Keratinocyte (primary cell): ENCODE data around the gene NHLH2. TPM values are rescaled to one million over a fixed set of nuclear protein-coding genes. Genes with fewer than 3 reads are reported as not detected.

Source experiments
- DNase-seq: peaks from one replicate; pipeline ENCODE4 v3.0.0-alpha.2; 2011; ENCODE audit warnings: low read depth, missing footprints, low spot score
- FAIRE-seq: peaks from 2 replicates; lab custom pipeline; 2011; peaks lifted over from hg19 to GRCh38; lab: Jason Lieb, UNC
- H2AFZ ChIP-seq: 2 replicates; pipeline ENCODE4 v1.6.0; 2012; ENCODE audit warnings: low read length, control low read depth, inconsistent platforms; ENCODE audit not compliant: control insufficient read depth
- H3K27ac ChIP-seq: 2 replicates; pipeline ENCODE4 v1.5.1; 2011; ENCODE audit warnings: low read length; ENCODE audit not compliant: control insufficient read depth, insufficient read depth
- H3K27me3 ChIP-seq: 3 replicates; pipeline ENCODE4 v1.6.0; 2011; ENCODE audit warnings: low read length; ENCODE audit not compliant: control insufficient read depth, insufficient read depth; ENCODE audit errors: extremely low read depth
- H3K36me3 ChIP-seq, 2 experiments: 2 replicates in 1 of 2; 3 replicates in 1 of 2; pipeline ENCODE4 v1.5.1; 2011; ENCODE audit warnings: low read length in 2 of 2, mild to moderate bottlenecking in 1 of 2; ENCODE audit not compliant: control insufficient read depth in 2 of 2, insufficient read depth in 2 of 2; ENCODE audit errors: extremely low read depth in 1 of 2
- H3K4me1 ChIP-seq: 3 replicates; pipeline ENCODE4 v1.5.1; 2011; ENCODE audit warnings: low read length; ENCODE audit not compliant: control insufficient read depth, insufficient read depth; ENCODE audit errors: extremely low read depth
- H3K4me2 ChIP-seq: 3 replicates; pipeline ENCODE4 v1.6.0; 2011; ENCODE audit warnings: low read depth, low read length; ENCODE audit not compliant: control insufficient read depth, insufficient read depth; ENCODE audit errors: extremely low read depth
- H3K4me3 ChIP-seq, 3 experiments: fragments of 200-600 bp in 1 of 3; sonication (generic) in 1 of 3; 2 replicates in 2 of 3; 3 replicates in 1 of 3; pipeline ENCODE4 v1.5.1; 2011 to 2016; ENCODE audit warnings: low read length in 3 of 3, mild to moderate bottlenecking in 3 of 3, control low read depth in 2 of 3, inconsistent platforms in 1 of 3, low read depth in 1 of 3, mixed read lengths in 1 of 3, mixed run types in 1 of 3, moderate library complexity in 1 of 3; ENCODE audit not compliant: control insufficient read depth in 2 of 3, insufficient read depth in 2 of 3; ENCODE audit errors: extremely low read depth in 1 of 3
- H3K79me2 ChIP-seq: 2 replicates; pipeline ENCODE4 v1.6.0; 2012; ENCODE audit warnings: low read length; ENCODE audit not compliant: control insufficient read depth, insufficient read depth
- H3K9ac ChIP-seq: 3 replicates; pipeline ENCODE4 v1.6.0; 2011; ENCODE audit warnings: low read length; ENCODE audit not compliant: control insufficient read depth, insufficient read depth; ENCODE audit errors: extremely low read depth
- H3K9me1 ChIP-seq: 3 replicates; pipeline ENCODE4 v1.6.0; 2011; ENCODE audit warnings: low read length; ENCODE audit not compliant: control insufficient read depth, insufficient read depth; ENCODE audit errors: extremely low read depth
- H3K9me3 ChIP-seq: 2 replicates; pipeline ENCODE4 v1.5.1; 2012; ENCODE audit warnings: low read depth, low read length; ENCODE audit not compliant: control insufficient read depth
- H4K20me1 ChIP-seq: 3 replicates; pipeline ENCODE4 v1.6.0; 2011; ENCODE audit warnings: low read length; ENCODE audit not compliant: control insufficient read depth, insufficient read depth; ENCODE audit errors: extremely low read depth
- EZH2 ChIP-seq: IDR thresholded peaks from one replicate; pipeline ENCODE4 v1.6.1; 2012; ENCODE audit warnings: inconsistent platforms, mild to moderate bottlenecking, low read length, moderate library complexity
- dilution Hi-C: fragments of 300-500 bp; cut with MboI; formaldehyde crosslinking; loops from one replicate; pipeline ENCODE4 v1.7.0; 2020; ENCODE audit warnings: low sequenced_read_pairs; ENCODE audit not compliant: extremely low pct_ligation_motif_present
- polyA plus RNA-seq, 5 experiments: library from polyadenylated mRNA; depleted of rRNA in 3 of 5; stranded (reverse) in 3 of 5; stranded (forward) in 1 of 5; unstranded in 1 of 5; fragments of >200 nt; gene quantifications; 1 replicate in 1 of 5; 2 replicates in 3 of 5; 3 replicates in 1 of 5; pipeline versions ENCODE4 v1.2.1 to v1.2.3, GENCODE V29; 2011 to 2012; ENCODE audit warnings: missing spikeins in 2 of 5, low read depth in 1 of 5, low replicate concordance in 1 of 5
- TF ChIP-seq, protein P1 (sequence below), 3 experiments: IDR thresholded peaks in 1 of 3; conservative IDR thresholded peaks in 1 of 3; optimal IDR thresholded peaks in 1 of 3; 2 replicates in 2 of 3; 3 replicates in 1 of 3; pipeline versions ENCODE3 to v1.5.1; 2011; ENCODE audit warnings: low read length in 3 of 3, mild to moderate bottlenecking in 3 of 3, moderate library complexity in 2 of 3, control low read depth in 1 of 3, inconsistent platforms in 1 of 3; ENCODE audit not compliant: insufficient read depth in 2 of 3; ENCODE audit errors: extremely low read depth in 1 of 3

Gene NHLH2
- polyA plus RNA-seq, 1 donor (not counting 4 experiments of a cell fraction or from before 2014, with no cell fraction given), result 0.21 TPM

GRCh38 chr1:115837341-115837739, 3.6 kb downstream of the NHLH2 start:
- Histone ChIP-seq H3K9me3 (no peaks in the 10 kb centered on the region), H3K79me2 (no peaks in the 10 kb centered on the region), H3K9ac (peak overlapping the region; percentile 62), H3K4me1 (peaks cover 13% of the 10 kb centered on the region), H3K27ac (no peak overlapping the region), H2AFZ (peak overlapping the region; percentile 82), H3K4me2 (peak overlapping the region; percentile 86), H3K9me1 (no peaks in the 10 kb centered on the region), H3K36me3 (no peaks in the 10 kb centered on the region), H3K4me3 (peak overlapping the region; percentile 37 to 66 (median 42)), H3K27me3 (peaks cover 34% of the 10 kb centered on the region), H4K20me1 (no peaks in the 10 kb centered on the region)
- FAIRE-seq, result no peak
- dilution Hi-C loops, result no loop called here
- no peak for DNase-seq
- TF ChIP-seq EZH2, result no peak
- TF ChIP-seq, protein P1, sequence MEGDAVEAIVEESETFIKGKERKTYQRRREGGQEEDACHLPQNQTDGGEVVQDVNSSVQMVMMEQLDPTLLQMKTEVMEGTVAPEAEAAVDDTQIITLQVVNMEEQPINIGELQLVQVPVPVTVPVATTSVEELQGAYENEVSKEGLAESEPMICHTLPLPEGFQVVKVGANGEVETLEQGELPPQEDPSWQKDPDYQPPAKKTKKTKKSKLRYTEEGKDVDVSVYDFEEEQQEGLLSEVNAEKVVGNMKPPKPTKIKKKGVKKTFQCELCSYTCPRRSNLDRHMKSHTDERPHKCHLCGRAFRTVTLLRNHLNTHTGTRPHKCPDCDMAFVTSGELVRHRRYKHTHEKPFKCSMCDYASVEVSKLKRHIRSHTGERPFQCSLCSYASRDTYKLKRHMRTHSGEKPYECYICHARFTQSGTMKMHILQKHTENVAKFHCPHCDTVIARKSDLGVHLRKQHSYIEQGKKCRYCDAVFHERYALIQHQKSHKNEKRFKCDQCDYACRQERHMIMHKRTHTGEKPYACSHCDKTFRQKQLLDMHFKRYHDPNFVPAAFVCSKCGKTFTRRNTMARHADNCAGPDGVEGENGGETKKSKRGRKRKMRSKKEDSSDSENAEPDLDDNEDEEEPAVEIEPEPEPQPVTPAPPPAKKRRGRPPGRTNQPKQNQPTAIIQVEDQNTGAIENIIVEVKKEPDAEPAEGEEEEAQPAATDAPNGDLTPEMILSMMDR (optimal IDR thresholded peaks at IDR 0.05 in 1 of 3, IDR thresholded peaks at IDR 0.05 in 1 of 3, conservative IDR thresholded peaks at IDR 0.05 in 1 of 3; ENCODE audit: extremely low read depth in 1 of 3, insufficient read depth in 2 of 3, low read length in 3 of 3), result no peak

DNA sequence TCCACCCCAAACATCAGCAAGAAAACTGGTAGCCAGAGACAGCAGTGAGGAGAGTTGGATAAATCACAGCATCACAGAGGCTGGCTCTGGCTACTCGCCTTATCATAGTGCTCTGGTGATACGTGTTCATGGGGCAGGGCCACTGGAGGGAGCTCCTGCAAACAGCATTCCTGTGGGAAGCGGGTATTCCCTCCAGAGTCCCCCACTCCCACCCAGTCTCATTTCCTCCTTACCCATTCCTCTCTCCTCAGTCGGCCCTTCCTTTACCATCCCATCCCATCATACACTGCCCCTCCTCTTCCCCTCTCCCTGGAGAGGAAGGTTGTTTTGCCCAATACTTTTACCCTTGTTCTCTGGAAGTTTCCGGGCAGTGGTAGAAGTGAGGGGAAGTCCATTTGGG, 7.1 kb downstream of the NHLH2 start:
- H3K27me3 ChIP-seq, result peaks cover 15% of the 10 kb centered on the region
- DNase-seq, result no peak
- no peak overlapping the region for H3K4me3 ChIP-seq
- H3K27ac ChIP-seq, result no peak overlapping the region
- H3K9ac ChIP-seq, result no peak overlapping the region
- H3K36me3 ChIP-seq, result no peaks in the 10 kb centered on the region
- H3K4me1 ChIP-seq, result peaks cover 33% of the 10 kb centered on the region
- H3K79me2 ChIP-seq, result no peaks in the 10 kb centered on the region
- dilution Hi-C loops, result no loop called here
- no peaks in the 10 kb centered on the region for H3K9me3 ChIP-seq
- no peaks in the 10 kb centered on the region for H3K9me1 ChIP-seq
- H4K20me1 ChIP-seq, result no peaks in the 10 kb centered on the region
- no peak overlapping the region for H3K4me2 ChIP-seq
- no peak for FAIRE-seq
- TF ChIP-seq EZH2, result no peak
- TF ChIP-seq, protein P1 (optimal IDR thresholded peaks at IDR 0.05 in 1 of 3, IDR thresholded peaks at IDR 0.05 in 1 of 3, conservative IDR thresholded peaks at IDR 0.05 in 1 of 3; ENCODE audit: extremely low read depth in 1 of 3, insufficient read depth in 2 of 3, low read length in 3 of 3), result peak; percentile 13 to 60 (median 23)
- no peak overlapping the region for H2AFZ ChIP-seq
